T-helper 2 cell (primary cell): ENCODE results near the gene THSD4.
A peak's percentile ranks its signal among the peaks of the same experiment; 100 is the strongest.
"Not testable (repeated sequence)": the region's sequence is repeated elsewhere in the genome, so short reads cannot be mapped to it uniquely, and the experiment has no call there.

Experiments used
- DNase-seq, 5 experiments: peaks; one replicate each; pipeline versions ENCODE4 v3.0.0 to v3.0.0-alpha.2; 2012 to 2022

The THSD4 gene

DNA sequence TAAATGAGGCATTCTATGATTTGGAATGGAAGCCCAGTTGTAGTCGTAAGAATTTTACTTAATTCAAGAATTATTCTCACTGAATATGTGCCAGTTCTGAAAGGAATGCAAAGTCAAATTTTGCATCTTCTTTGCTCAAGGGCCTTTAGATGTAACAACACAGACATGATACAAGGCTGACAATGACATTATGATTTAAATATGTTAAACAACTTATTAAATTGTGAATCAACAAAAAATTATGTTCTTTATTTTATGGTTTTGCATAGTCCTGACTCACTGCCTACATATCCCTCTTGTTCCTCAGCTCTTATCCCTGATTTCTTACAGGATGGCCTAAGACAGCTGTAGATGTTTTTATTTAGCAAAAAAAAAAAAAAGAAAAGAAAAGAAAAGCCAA, 524.2 kb downstream of the THSD4 start:
- no peak for DNase-seq

GRCh38 chr15:71643918-71644317, 528.6 kb downstream of the THSD4 start:
- DNase-seq, result no peak

DNA sequence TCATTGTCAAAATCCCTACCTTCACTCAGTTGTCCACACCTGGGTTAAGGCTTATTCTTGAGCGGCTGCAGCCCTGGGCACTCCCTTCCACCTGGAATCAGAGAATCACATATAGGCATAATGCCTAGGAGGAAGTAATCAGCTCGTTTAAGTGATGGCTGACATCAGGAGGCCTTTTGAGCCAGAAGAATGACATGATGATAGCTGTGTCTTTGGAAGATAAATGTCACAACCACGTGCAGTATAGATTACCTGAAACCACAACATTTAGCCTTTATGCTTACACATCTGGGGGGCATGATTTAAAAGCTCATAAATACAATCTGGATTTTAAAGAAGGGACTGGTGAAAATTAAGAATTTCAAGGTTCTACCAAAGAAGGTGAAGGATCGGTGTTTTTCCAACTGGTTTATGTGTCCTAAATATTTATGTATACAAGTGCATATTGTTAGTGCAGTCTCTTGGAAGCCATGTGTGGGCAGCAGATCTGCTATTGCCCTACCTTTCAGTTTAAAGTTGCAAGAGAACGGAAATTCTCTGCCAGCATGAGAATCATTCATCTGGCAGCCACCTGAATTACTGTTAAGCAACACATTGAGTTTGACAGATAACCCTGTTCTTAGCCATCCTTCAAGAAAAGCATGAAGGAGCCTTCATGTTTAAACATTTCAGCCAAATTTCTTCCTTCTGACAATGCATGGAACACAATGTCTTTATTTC, 531.7 kb downstream of the THSD4 start:
- DNase-seq, result no peak

DNA sequence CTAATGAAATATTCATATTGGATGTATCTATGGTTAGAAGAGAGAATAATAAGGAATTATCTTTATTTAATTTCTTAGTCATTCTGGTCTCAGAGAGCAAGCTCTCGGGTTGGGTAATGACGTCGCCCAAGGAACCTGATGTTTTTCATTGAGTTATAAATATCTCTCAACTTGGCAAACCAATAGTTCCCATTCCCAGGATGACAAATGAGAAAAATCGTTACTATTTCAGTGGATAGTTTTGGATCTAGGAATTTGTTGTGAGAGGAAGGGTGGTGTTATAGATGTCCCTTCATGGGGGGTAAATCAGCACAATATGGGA, 532.2 kb downstream of the THSD4 start:
- DNase-seq, result no peak

- DNase-seq, result no peak
Observed at GRCh38 chr15:71648095-71648494, 532.8 kb downstream of the THSD4 start.

DNA sequence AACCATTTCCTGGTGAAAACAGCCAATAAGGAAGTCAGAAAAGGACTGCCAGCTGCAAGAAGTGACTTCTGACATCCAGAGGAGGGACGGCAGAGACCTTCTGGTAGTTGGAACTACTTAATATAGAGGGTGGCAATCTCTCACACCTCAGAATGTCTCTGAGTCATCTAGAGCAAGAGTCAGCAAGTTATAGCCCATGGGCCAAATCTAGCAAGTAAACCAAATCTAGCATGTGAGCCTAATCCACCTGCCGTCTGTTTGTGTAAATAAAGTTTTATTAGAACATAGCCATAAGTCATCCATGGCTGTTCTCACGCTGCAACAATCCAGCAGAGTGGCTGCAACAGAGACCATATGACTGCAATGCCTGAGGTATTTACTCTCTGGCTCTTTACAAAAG, 534.6 kb downstream of the THSD4 start:
- no peak for DNase-seq

DNA sequence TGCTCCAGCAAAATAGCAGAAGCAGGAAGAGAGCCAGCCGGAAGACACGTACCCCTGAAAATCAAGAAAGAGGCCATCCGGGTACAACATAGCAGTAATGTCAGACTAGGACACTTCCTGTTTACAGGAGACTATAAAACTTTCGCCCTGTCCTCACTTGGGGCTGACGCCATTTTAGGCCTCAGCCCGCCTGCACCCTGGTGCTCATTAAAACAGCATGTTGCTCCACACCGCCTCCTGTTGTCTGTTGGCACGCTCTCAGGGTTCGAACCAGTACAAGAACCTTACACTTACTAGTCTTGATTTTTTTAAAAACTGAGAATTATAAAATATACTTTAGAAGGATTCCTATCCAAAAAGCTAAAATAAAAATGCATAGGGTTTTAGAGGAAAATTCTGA, 535.3 kb downstream of the THSD4 start:
- no peak for DNase-seq

DNA sequence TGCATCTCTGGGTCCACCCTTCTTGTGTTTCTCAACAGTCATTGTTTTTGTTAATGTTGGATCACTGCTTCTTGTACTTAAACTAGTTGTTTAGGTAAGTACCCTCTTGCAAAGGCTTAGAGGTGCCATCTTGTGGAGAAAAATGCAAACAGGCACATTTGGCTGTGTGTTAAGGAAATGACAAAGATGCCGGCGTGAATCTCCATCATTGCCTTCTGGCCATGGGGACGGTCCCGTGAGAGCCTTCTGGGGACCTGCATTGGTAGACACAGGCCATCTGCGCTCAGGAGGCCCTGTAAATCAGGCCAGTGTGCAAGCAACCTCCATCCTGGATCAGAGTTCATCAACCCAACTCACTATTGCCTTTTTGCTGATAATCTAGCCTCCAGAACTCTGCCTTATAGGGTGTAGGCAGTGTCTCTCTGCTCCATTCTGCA, 536.5 kb downstream of the THSD4 start:
- DNase-seq, result peak in 1 of 5 experiments; percentile 54

- no peak for DNase-seq
Observed at GRCh38 chr15:71654042-71654719, 538.9 kb downstream of the THSD4 start.

- no peak for DNase-seq
Observed at GRCh38 chr15:71654720-71655174, 539.5 kb downstream of the THSD4 start.

DNA sequence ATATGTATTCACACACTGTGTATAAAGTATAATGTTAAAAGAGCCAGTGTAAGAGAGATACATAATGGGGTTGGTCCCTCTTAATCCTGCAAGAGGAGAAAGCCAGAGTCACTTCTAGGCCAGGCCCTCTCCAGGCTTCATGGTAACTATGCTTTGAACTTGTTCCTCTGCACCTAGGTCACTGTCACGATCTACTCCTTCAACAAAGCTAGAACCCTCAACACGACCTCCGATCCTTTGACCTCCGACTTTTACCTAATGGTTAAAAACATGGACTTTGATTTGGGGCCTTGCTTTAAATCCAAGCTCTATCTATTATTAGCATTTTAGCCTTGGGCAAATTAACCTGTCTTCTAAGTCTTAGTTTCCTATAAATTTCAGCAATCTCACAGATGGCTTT, 541.2 kb downstream of the THSD4 start:
- DNase-seq, result no peak

GRCh38 chr15:71657141-71657540, 541.9 kb downstream of the THSD4 start:
- DNase-seq, result no peak

GRCh38 chr15:71658036-71658435, 542.8 kb downstream of the THSD4 start:
- DNase-seq, result no peak

DNA sequence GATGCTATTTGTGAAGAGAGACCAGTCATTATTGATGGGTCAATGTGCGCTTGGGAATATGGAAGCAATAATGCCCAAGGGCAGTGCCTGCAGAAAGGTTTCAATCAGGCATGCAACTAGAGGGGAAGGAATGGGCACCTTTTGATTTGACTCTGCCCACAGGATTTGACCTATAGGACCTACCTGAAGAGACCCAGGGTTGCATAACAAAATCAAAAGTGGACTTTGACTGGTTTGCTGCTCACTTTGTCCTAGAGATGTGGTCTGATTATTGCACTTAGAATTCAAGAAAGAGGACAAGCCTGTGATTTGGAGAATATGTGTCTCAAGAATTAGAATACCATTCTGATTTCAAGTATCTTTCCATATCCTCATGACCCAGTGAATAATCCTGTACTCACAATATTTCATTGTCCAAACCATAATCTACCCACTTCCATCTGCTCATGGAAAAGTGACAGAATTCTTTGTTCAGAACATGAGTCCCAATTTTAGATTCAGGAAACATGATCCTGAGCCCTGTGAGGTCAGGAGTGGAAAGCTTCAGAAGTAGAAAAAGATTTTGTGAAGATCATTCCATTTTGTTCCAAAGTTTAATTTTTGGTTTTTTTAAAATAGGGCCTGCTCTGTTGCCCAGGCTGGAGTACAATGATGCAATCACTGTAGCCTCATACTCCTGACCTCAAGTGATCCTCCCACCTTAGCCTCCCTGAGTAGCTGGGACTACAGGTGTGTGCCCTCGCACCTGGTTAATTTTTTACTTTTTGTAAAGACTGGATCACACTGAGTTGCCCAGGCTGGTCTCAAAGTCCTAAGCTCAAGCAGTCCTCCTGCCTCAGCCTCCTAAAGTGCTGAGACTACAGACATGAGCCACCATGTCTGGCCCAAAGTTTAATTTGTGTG, 543.8 kb downstream of the THSD4 start:
- DNase-seq, result no peak

DNA sequence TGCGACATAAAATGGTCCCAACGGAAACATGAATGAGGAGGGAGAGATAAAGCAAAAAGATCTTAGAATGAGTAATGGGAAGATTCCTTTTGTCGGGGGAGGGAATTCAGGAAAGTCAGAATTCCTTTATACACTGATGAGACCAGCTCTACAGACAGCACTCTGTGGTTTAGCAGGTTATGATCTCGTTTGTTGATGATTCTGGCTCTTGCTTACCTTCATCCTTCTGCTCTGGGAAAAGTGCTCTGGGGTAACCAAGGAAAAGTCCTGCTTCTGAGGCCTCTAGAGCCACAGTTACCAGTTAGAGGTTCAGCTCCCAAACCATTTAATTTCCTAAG, 544.4 kb downstream of the THSD4 start:
- DNase-seq, result no peak

- DNase-seq, result no peak
Observed at GRCh38 chr15:71660501-71660900, 545.2 kb downstream of the THSD4 start.

GRCh38 chr15:71662306-71662705, 547.0 kb downstream of the THSD4 start:
- DNase-seq, result no peak

- DNase-seq, result no peak
Observed at GRCh38 chr15:71664622-71665021, 549.4 kb downstream of the THSD4 start.

DNA sequence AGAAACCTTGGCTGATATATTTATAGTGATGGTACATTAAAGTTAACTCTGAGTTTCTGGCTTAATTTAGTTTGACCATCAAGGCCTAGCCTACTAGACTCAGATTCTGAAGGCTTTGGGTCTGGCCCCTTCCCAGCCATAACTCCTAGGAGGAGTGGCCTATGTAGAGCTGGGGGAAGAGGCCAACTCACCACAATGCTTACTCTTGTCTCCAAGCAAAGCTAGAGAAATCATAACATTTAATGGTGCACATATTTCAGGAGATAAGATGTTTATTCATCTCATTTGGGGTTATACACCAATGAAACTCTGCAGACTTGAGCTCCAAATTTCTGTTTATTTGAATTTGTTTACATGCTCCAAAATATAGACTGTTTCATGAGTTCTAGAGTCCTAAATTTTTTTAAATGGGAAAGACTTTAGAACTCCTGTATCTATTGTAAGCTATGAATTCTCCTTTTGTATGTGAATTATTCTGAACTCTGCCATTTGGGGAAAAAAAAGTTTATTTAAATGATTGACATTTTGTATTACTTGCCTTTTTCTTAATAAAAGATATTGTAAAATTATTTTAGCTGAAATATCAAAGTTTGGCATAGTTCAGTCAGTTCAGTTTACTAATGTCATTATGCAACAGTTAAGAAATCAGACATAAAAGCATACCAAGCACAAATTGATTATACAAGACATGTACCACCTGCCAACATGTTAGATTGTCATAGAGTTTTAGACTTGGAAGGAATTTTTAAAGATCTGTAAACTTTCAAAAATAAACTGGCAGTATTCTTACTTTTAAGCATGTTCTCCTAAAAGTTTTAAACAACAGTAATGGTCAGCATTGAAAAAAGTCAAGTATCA, 551.7 kb downstream of the THSD4 start:
- no peak for DNase-seq

DNA sequence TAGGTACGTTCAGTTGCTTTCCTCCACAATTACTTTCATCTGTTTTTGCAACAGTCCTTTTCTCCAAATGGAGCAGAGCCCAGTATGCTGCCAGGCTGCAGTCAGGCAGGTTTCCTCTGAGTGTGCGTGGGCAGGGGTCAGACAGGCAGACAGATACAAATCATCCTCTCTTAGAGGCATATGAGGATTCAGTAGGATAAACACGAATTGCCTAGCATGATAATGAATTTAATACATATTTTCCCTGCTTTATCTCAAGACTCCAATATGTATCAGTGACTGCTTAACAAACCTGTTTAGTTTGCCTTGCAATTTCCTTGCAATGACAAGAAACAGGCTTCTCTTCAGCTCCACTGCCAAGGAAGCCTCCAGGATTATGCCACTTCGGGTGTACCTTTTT, 554.4 kb downstream of the THSD4 start:
- no peak for DNase-seq

DNA sequence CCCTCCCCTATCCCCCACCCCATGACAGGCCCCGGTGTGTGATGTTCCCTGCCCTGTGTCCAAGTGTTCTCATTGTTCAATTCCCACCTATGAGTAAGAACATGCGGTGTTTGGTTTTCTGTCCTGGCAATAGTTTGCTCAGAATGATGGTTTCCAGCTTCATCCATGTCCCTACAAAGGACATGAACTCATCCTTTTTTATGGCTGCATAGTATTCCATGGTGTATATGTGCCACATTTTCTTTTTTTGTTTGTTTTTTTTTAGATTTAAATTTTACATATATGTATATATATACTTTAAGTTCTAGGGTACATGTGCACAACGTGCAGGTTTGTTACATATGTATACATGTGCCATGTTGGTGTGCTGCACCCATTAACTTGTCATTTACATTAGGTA, 555.0 kb downstream of the THSD4 start:
- not testable (repeated sequence) for DNase-seq

- no peak for DNase-seq
Observed at GRCh38 chr15:71674354-71674753, 559.1 kb downstream of the THSD4 start.

DNA sequence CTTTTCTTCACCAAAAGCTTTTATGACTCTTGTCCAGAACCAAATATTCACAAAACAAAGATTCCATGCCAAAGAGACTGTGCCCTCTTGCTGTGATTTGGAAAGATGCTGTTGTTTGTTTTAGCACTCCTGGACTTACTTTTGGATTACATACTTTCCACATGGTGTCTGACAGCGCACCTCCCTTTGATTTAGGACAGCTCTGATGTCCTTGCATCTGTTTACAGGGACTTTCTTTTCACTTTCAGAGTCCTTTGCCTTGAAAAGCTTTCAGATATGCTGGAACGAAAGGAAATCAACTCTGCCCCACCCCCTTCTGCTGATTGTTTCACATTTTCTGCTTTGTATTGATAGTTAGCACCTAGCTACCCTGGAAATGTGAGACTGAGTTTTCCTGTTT, 562.1 kb downstream of the THSD4 start:
- peak in 1 of 5 experiments; percentile 24 for DNase-seq
